ENCODE measurements around the gene LGALS3BP. TPM values are rescaled to one million over a fixed set of nuclear protein-coding genes. Genes with fewer than 3 reads are reported as not detected.
A peak's percentile ranks its signal among the peaks of the same experiment; 100 is the strongest.

LGALS3BP gene
- total RNA-seq, 1 donor from 2014 or later = 373 TPM

DNA sequence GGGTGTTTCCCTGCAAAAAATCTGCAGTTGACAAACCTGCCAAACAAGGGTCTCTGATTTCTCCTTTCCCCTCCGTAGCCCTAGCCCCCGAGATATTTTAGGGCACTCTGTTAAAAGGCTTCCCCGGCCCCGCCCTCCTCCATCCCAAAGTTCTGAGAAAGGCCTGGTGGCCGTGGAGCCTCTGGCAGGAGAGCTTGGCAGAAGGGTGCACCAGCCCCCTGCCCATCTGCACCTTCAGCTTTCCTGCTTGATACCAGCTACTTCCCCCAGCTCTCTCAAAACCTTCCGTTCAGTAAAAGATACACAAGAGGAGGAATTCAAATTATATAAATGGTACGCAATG is 30.6 kb upstream of the LGALS3BP start:
- Mint-ChIP-seq H3K27me3 (ENCODE audit: low read depth) (no peaks in the 10 kb centered on the region), H3K4me3 (peak overlapping the region; percentile 81), H3K36me3 (peaks cover 3% of the 10 kb centered on the region), H3K27ac (peak overlapping the region; percentile 72), H3K4me1 (peaks cover 35% of the 10 kb centered on the region), H3K9me3 (peaks cover 14% of the 10 kb centered on the region)
- TF ChIP-seq, protein P1, sequence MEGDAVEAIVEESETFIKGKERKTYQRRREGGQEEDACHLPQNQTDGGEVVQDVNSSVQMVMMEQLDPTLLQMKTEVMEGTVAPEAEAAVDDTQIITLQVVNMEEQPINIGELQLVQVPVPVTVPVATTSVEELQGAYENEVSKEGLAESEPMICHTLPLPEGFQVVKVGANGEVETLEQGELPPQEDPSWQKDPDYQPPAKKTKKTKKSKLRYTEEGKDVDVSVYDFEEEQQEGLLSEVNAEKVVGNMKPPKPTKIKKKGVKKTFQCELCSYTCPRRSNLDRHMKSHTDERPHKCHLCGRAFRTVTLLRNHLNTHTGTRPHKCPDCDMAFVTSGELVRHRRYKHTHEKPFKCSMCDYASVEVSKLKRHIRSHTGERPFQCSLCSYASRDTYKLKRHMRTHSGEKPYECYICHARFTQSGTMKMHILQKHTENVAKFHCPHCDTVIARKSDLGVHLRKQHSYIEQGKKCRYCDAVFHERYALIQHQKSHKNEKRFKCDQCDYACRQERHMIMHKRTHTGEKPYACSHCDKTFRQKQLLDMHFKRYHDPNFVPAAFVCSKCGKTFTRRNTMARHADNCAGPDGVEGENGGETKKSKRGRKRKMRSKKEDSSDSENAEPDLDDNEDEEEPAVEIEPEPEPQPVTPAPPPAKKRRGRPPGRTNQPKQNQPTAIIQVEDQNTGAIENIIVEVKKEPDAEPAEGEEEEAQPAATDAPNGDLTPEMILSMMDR (IDR thresholded peaks at IDR 0.05; ENCODE audit: unreplicated experiment) = no peak
- no peak for DNase-seq (ENCODE audit: low spot score in 2 of 2, unreplicated experiment in 2 of 2)

GRCh38 chr17:79009397-79010303 is 29.9 kb upstream of the LGALS3BP start, which contains the start of gene CANT1:
Gene CANT1, minus strand, starts transcription at chr17:79009764. Its CDS starts 12,142 bp downstream, at chr17:78997622.
- TF ChIP-seq, protein P1 (IDR thresholded peaks at IDR 0.05; ENCODE audit: unreplicated experiment) = no peak

DNA sequence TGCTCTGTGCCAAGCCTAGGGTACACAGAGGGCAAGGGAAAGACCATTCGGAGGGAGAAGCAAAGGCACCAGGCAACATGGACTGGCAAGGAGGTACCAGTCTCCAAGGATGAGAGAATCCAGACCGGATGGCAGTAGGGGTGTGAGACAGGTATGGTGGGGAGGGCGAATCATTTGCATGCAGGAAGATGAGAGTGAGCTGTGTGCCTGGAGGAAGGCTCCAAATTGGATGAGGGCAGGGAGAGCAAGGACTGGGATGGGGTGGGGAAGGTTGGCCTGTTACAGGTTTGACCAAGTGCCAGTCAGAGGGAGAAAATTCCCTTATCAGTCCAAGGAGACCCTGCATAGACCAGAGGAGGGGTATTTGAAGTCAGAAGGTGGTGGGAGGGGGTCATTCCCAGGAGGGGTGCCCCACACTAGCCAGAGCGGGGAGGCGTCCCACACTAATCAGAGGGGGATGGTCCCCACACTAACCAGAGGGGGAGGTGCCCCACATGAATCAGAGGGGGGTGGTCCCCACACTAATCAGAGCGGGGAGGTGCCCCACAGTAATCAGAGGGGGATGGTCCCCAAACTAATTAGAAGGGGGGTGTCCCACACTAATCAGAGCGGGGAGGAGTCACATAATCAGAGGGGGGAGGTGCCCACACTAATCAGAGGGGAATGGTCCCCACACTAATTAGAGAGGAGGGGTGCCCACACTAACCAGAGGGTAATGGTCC is 29.1 kb upstream of the LGALS3BP start:
- H3K27ac Mint-ChIP-seq = peak overlapping the region; percentile 78
- H3K4me3 Mint-ChIP-seq = peak overlapping the region; percentile 89
- no peak for DNase-seq (ENCODE audit: low spot score in 2 of 2, unreplicated experiment in 2 of 2)
- H3K4me1 Mint-ChIP-seq = peaks cover 35% of the 10 kb centered on the region
- peaks cover 2% of the 10 kb centered on the region for H3K36me3 Mint-ChIP-seq
- H3K9me3 Mint-ChIP-seq = peaks cover 10% of the 10 kb centered on the region
- no peaks in the 10 kb centered on the region for H3K27me3 Mint-ChIP-seq (ENCODE audit: low read depth)
- TF ChIP-seq, protein P1 (IDR thresholded peaks at IDR 0.05; ENCODE audit: unreplicated experiment) = no peak

More at GRCh38 chr17:79009397-79010303, 29.9 kb upstream of the LGALS3BP start, which contains the start of gene CANT1:
- peaks cover 35% of the 10 kb centered on the region for H3K4me1 Mint-ChIP-seq
- H3K27me3 Mint-ChIP-seq (ENCODE audit: low read depth) = no peaks in the 10 kb centered on the region
- peaks cover 14% of the 10 kb centered on the region for H3K9me3 Mint-ChIP-seq
- peak within 1 kb of the TSS; percentile 78 for H3K27ac Mint-ChIP-seq
- peak; percentile 80 to 92 for DNase-seq (ENCODE audit: low spot score in 2 of 2, unreplicated experiment in 2 of 2)
- H3K4me3 Mint-ChIP-seq = peak within 1 kb of the TSS; percentile 89
- peaks cover 3% of the 10 kb centered on the region for H3K36me3 Mint-ChIP-seq

GRCh38 chr17:79007504-79008381 is 28.0 kb upstream of the LGALS3BP start:
- Mint-ChIP-seq H3K36me3 (peaks cover 2% of the 10 kb centered on the region), H3K4me1 (peaks cover 35% of the 10 kb centered on the region), H3K27me3 (ENCODE audit: low read depth) (no peaks in the 10 kb centered on the region), H3K9me3 (peaks cover 3% of the 10 kb centered on the region), H3K4me3 (peak overlapping the region; percentile 89), H3K27ac (peak overlapping the region; percentile 78)
- TF ChIP-seq, protein P1 (IDR thresholded peaks at IDR 0.05; ENCODE audit: unreplicated experiment) = no peak
- no peak for DNase-seq (ENCODE audit: low spot score in 2 of 2, unreplicated experiment in 2 of 2)
